Islet precursor cell (in vitro differentiated cells): Measurements from ENCODE around the gene CCDC200.
A peak's percentile ranks its signal among the peaks of the same experiment; 100 is the strongest.
"Not testable (repeated sequence)": the region's sequence is repeated elsewhere in the genome, so short reads cannot be mapped to it uniquely, and the experiment has no call there.

ENCODE experiments used
- DNase-seq: peaks from one replicate; pipeline ENCODE4 v3.0.0-alpha.2; 2018

The CCDC200 gene

DNA sequence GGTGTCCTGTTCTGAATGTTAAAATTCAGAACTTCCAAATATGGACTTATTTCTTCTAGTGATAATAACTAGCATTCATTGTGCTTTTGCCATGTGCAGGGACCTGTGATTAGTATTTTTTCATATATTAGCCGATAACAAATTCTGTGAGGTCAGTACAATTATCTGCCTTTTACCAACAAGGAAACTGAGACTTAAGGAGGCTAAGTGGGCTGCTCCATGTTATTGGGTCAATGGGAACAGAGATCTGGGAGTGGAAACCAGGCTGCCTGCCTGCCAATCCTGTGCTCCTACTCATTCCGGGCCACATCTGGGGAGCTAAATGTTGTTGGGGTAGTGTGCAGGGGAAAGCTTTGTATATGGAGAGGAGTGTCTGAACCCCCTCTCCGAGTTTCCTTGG is 13.1 kb downstream of the CCDC200 start:
- DNase-seq = no peak

DNA sequence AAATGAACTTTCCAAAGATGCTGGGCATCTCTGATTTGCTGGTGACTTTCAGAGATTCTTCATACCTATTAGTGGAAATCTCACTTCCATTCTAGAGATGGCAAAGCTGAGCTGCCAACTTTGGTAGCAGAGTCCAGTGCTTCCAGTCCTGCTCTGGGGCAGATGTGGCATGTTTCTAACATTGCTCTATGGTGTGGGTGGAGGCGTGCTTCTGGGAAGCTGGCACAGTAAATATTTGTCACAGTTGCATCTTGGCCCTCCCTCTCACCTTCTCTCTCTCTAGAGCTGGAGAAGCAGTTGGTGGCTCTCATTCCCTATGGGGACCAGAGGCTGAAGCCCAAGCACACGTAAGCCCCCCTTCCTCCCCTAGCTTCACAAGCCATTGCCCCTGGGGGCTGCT is 14.9 kb downstream of the CCDC200 start:
- DNase-seq = no peak

GRCh38 chr17:43212641-43213490 is 15.6 kb downstream of the CCDC200 start:
- DNase-seq = no peak

DNA sequence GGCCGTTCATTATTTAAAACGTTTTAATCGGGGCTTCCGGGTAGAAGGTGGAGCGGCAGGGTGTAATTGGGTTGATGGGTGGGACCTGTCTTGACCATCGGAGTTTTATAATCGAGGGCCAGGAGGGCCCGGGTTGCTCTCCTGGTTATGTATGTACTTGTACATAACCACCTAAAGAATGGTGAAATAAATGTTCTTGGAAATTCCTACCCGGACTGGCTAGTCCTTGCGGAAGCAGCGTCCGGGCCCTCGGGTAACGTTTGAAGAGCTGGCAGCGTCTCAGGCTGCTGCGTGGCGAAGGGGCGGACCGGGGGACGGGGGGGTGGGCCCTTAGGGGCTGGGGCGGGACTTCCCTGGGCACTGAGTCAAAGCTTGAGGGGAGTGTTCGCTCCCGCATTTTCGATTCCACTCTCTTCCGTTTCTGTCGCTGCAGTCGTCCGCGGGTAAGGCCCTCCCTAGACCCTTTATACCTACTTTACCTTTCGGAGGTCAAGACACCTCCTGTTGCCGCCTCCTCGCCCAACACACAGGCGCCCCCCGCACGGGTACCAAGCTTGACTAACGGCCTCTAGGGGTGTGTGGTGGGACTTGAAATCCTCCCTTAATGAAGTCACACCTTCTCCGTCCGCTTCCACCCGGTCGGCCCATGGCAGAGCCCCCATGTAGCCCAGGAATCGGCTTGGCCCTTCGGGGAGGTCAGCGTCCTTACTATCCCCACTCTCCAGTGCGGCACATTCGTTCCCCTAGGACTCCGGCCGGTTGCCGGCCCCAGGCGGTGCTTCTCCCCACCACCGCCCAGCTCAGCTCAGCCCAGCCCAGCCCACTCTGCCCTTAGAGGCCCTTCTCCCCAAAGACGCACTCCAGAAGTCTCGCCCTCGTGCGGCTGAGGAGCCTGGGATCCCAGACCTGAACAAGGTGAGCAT is 16.7 kb downstream of the CCDC200 start, which contains the start of gene TMEM106A:
Gene TMEM106A (plus strand): TSS at position 396 of the 923 bp plus-strand sequence. CDS start 1,167 bp downstream, outside the sequence.
- peak; percentile 93 for DNase-seq

DNA sequence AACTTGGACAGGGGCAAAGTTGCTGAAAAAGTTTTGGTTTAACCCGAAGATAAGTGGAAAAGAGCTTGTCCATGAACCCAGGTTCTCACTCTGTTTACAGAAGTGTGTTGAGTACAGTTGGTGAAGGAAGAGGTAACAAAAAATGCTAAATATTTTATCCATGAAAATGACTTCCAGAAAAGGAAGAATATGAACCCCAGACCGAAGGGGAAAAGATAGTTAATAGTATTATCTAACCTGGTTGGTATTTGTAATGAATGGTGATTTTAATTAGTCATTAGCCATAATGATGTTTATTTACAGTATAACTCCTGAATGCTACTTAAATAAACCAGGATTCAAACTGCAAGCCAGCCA is 17.3 kb downstream of the CCDC200 start:
- no peak for DNase-seq

GRCh38 chr17:43210576-43210975 is 17.8 kb downstream of the CCDC200 start:
- DNase-seq = no peak

DNA sequence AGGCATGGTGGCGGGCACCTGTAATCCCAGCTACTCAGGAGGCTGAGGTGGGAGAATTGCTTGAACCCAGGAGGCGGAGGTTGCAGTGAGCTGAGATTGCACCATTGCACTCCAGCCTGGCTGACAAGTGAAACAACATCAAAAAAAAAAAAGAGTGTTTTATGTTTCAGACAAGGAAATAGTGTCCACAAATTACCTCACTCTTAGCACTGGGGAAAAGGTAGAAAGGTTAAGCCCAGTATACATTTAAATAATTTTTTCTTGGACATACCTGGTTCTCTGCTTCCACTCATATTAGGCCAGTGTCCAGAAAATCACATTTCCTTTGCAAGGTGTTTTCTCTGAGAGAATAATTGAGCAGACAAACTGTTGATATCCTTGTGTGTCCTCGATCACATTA is 25.4 kb downstream of the CCDC200 start:
- DNase-seq = not testable (repeated sequence)

DNA sequence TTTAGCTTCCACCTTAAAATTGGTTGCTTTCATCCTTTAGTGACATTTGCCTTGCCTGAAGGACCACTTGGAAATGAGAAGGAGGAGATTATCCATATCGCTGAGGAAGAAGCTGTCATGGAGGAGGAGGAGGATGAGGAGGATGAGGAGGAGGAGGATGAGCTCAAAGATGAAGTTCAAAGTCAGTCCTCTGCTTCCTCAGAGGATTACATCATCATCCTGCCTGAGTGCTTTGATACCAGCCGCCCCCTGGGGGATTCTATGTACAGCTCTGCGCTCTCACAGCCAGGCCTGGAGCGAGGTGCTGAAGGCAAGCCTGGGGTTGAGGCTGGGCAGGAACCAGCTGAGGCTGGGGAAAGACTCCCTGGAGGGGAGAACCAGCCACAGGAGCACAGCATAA is 28.3 kb downstream of the CCDC200 start:
- no peak for DNase-seq

- no peak for DNase-seq
These were observed 28.8 kb downstream of the CCDC200 start for GRCh38 chr17:43199633-43200032.

GRCh38 chr17:43193251-43193650 is 35.2 kb downstream of the CCDC200 start:
- no peak for DNase-seq

GRCh38 chr17:43186656-43187055 is 41.8 kb downstream of the CCDC200 start:
- DNase-seq = not testable (repeated sequence)

DNA sequence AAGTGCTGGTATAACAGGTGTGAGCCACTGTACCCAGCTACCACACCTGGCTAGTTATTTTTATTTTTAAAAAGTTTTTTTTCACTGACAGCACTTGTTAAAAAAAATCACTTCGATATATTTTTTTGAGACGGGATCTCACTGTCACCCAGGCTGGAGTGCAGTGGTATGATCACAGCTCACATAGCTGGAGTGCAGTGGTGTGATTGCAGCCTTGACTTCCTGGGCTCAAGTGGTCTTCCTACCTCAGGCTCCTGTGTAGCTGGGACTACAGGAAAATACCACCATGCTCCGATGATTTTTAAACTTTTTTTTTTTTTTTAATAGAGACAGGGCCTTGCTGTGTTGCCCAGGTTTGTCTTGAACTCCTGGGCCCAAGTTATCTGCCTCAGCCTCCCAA is 44.5 kb downstream of the CCDC200 start:
- no peak for DNase-seq

GRCh38 chr17:43176119-43176570 is 52.3 kb downstream of the CCDC200 start:
- no peak for DNase-seq

DNA sequence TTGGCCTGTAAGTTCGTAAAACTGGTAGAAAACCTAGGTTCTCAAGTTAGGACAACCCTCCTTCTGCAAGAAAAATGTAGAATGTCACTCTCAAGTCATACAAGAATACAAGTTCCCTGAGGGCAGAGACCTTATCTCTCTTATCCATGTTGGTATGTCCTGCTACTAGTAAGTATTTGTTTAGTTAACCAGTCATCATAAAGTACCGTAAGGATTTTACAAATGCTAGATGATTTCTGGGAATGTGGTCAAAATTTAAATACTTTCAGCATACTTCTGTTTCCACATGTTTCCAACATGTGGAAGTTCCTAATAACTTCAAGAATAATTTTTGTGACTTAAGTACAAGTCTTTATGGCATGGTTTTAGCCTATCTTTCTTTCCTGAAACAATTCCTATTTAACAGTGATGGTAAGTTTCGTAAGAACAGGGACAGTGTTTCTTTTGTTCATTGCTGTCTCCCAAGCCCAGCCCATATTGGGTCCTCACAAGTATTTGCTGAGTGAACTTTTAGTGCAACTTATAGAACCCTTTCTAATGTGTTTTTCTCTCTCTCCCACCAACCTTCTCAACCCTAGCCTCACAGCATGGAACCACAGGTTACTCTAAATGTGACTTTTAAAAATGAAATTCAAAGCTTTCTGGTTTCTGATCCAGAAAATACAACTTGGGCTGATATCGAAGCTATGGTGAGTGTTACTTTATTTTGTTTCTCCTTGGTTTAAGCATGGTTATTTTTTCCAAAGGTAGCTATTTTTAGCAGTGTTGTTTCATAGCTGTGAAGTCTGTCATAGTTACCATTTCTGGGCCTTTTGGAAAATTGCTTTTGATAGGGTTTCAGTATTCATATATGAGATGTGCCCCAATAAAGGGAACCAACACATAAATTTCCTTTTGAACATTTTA is 53.0 kb downstream of the CCDC200 start:
- no peak for DNase-seq

GRCh38 chr17:43171586-43172487 is 56.6 kb downstream of the CCDC200 start:
- DNase-seq = peak; percentile 57
